Measurements from ENCODE around the gene PPP1R14C. TPM values are rescaled to one million over a fixed set of nuclear protein-coding genes. Genes with fewer than 3 reads are reported as not detected.

The PPP1R14C gene, protein sequence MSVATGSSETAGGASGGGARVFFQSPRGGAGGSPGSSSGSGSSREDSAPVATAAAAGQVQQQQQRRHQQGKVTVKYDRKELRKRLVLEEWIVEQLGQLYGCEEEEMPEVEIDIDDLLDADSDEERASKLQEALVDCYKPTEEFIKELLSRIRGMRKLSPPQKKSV
- under 1 TPM; 0.18 to 0.58 TPM for total RNA-seq
- 1 to 10 TPM in 1 of 2 donors, under 1 TPM in 1; 0.38 to 2.8 TPM for polyA plus RNA-seq
- long read RNA-seq, donor 1: 0 reads
- long read RNA-seq, donor 2: 0 reads

DNA sequence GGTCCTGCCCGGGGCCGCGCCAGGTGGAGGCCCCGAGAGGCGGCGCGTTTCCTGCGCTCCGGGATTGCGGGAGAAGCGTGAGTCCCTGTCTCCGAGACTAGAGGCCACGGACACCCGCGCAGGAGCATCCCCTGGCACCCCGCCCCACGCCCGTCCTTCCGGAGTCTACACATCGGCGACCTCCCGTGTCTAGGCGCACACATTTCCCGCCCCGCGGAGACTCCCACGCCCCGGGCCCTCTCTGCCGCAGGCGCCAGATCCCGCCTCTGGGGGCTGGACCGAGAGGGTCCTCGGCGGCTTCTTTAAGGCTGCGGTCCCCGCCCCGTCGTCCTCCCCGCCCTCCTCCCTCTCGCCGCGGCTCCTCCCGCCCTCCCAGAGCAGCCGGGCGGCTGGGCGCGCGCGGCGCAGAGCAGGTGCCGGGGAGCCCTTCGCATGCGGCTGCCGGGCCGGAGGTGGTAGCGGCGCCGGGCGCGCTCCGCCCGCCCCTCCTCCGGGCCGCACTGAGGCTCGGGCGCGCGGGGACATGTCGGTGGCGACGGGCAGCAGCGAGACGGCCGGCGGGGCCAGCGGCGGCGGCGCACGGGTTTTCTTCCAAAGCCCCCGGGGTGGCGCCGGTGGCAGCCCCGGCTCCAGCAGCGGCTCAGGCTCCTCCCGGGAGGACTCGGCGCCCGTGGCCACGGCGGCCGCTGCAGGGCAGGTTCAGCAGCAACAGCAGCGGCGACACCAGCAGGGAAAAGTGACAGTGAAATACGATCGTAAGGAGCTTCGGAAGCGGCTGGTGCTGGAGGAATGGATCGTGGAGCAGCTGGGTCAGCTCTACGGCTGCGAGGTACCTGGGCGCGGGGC lies at the start of gene PPP1R14C:
Gene PPP1R14C (plus strand): TSS at position 375 of the 846 bp plus-strand sequence. CDS start 149 bp downstream, at position 524.
- no peaks in the 10 kb centered on the region for H3K36me3 ChIP-seq (ENCODE audit: control insufficient read depth in 1 of 2, insufficient read depth in 2 of 2, low read length in 1 of 2)
- no peak within 1 kb of the TSS for H3K27ac ChIP-seq (ENCODE audit: low read depth in 1 of 2, low read length in 2 of 2)
- ATAC-seq (ENCODE audit: low FRiP score) (peak; percentile 30), DNase-seq (peak; percentile 55 to 79)
- H3K4me1 ChIP-seq (ENCODE audit: control insufficient read depth in 1 of 2, insufficient read depth in 2 of 2, low read length in 2 of 2): peaks cover 0 to 3% of the 10 kb centered on the region in 2 donors
- H3K4me3 ChIP-seq (ENCODE audit: low read length in 2 of 2): peak within 1 kb of the TSS; percentile 40 to 52
- no peaks in the 10 kb centered on the region for H3K9me3 ChIP-seq (ENCODE audit: control insufficient read depth, low read length)
- intact Hi-C loops (cut with DNase I): no loop called here
- WGBS, 2 donors: 0 to 1% methylated on average over 55 to 103 of the region's 103 CpGs
- H3K27me3 ChIP-seq (ENCODE audit: control insufficient read depth in 1 of 2, insufficient read depth in 2 of 2, low read length in 1 of 2): peaks cover 0 to 1% of the 10 kb centered on the region in 2 donors

DNA sequence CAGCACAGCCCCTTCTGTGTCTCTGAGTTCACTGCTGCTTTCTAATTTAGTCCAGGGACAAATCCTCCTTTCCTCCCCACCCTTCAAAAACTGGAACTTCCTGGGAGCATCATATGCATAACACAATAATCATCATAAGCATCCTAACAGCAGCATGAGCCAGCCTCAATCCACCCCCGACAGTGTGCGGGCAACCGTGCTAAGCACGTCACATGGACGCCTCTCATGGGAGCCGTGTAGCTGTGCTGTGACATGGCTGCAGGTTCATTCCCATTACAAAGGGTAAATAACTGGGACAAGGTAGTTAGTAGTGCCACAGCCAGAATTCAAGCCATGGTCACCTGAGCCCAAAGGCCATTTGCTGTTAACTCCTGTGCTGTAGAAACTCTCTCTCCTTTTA lies 49.4 kb upstream of the PPP1R14C start:
- H3K27me3 ChIP-seq (ENCODE audit: control insufficient read depth in 1 of 2, insufficient read depth in 2 of 2, low read length in 1 of 2): no peaks in the 10 kb centered on the region
- H3K36me3 ChIP-seq (ENCODE audit: control insufficient read depth in 1 of 2, insufficient read depth in 2 of 2, low read length in 1 of 2): no peaks in the 10 kb centered on the region
- WGBS, 2 donors: 81 to 84% methylated on average over 6 of the region's 6 CpGs
- H3K4me3 ChIP-seq (ENCODE audit: low read length in 2 of 2): no peak overlapping the region
- no peaks in the 10 kb centered on the region for H3K9me3 ChIP-seq (ENCODE audit: control insufficient read depth, low read length)
- intact Hi-C loops (cut with DNase I): no loop called here
- no peaks in the 10 kb centered on the region for H3K4me1 ChIP-seq (ENCODE audit: control insufficient read depth in 1 of 2, insufficient read depth in 2 of 2, low read length in 2 of 2)
- H3K27ac ChIP-seq (ENCODE audit: low read depth in 1 of 2, low read length in 2 of 2): no peak overlapping the region
- DNase-seq (no peak), ATAC-seq (ENCODE audit: low FRiP score) (no peak)

DNA sequence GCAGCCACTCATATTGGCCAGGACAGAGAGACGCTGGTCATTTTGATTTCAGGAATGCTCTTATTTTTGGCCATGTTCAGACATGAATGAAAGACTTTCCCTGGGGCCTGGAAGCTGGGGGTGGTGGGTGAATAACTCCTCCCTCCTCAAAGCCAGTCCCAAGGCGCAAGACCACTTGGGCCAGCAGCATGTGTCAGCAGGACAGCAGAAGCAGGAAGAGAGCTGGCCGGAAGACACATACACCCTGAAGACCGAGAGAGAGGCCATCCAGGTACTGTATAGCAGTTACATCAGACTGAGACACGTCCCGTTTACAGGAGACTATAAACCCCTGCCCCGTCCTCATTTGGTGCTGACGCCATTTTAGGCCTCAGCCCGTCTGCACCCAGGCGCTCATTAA lies 44.7 kb upstream of the PPP1R14C start:
- H3K4me3 ChIP-seq (ENCODE audit: low read length in 2 of 2): no peak overlapping the region
- ATAC-seq (ENCODE audit: low FRiP score) (no peak), DNase-seq (no peak)
- no peaks in the 10 kb centered on the region for H3K36me3 ChIP-seq (ENCODE audit: control insufficient read depth in 1 of 2, insufficient read depth in 2 of 2, low read length in 1 of 2)
- intact Hi-C loops (cut with DNase I): no loop called here
- peaks cover 0 to 1% of the 10 kb centered on the region in 2 donors for H3K27me3 ChIP-seq (ENCODE audit: control insufficient read depth in 1 of 2, insufficient read depth in 2 of 2, low read length in 1 of 2)
- H3K9me3 ChIP-seq (ENCODE audit: control insufficient read depth, low read length): no peaks in the 10 kb centered on the region
- no peak overlapping the region for H3K27ac ChIP-seq (ENCODE audit: low read depth in 1 of 2, low read length in 2 of 2)
- no peaks in the 10 kb centered on the region for H3K4me1 ChIP-seq (ENCODE audit: control insufficient read depth in 1 of 2, insufficient read depth in 2 of 2, low read length in 2 of 2)
- WGBS, 2 donors: 86 to 94% methylated on average over 10 of the region's 10 CpGs

DNA sequence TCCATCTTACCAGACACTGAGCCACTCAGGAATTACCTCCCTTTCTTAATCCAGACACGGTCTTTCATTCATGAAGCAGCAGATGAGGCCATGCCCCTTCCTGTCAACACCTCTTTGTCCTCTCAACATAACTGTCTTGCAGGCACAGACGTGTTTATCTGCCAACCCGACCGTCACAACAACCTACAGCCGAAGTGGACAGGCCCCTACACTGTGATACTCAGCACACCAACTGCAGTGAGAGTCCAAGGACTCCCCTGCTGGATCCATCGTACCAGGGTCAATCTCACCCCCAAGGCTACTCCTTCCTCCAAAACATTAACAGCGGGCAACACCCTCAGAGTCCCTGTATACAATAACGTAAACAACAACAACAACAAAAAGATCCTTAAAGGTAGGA lies 43.3 kb upstream of the PPP1R14C start:
- H3K4me1 ChIP-seq (ENCODE audit: control insufficient read depth in 1 of 2, insufficient read depth in 2 of 2, low read length in 2 of 2): no peaks in the 10 kb centered on the region
- H3K9me3 ChIP-seq (ENCODE audit: control insufficient read depth, low read length): no peaks in the 10 kb centered on the region
- no peaks in the 10 kb centered on the region for H3K36me3 ChIP-seq (ENCODE audit: control insufficient read depth in 1 of 2, insufficient read depth in 2 of 2, low read length in 1 of 2)
- no peak overlapping the region for H3K4me3 ChIP-seq (ENCODE audit: low read length in 2 of 2)
- DNase-seq (no peak), ATAC-seq (ENCODE audit: low FRiP score) (no peak)
- 83 to 89% methylated on average over 8 of the region's 8 CpGs for WGBS, 2 donors
- H3K27ac ChIP-seq (ENCODE audit: low read depth in 1 of 2, low read length in 2 of 2): no peak overlapping the region
- peaks cover 0 to 1% of the 10 kb centered on the region in 2 donors for H3K27me3 ChIP-seq (ENCODE audit: control insufficient read depth in 1 of 2, insufficient read depth in 2 of 2, low read length in 1 of 2)
- intact Hi-C loops (cut with DNase I): no loop called here

DNA sequence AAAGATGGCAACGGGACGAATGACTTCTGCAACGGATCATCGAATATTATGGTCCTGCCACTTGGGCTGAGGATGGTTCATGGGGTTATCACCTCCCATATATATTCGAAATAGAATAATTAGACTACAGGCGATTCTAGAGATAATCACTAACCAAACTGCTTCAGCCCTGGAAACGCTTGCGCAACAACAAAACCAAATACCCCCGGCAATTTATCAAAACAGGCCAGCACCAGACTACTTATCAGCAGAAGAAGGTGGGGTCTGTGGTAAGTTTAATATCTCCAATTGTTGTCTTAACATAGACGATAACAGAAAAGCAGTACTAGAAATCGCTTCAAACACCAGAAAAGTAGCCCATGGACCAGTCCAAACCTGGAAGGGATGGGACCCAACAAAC lies 42.9 kb upstream of the PPP1R14C start:
- Histone ChIP-seq H3K4me3 (ENCODE audit: low read length in 2 of 2) (no peak overlapping the region), H3K27me3 (ENCODE audit: control insufficient read depth in 1 of 2, insufficient read depth in 2 of 2, low read length in 1 of 2) (peaks cover 0 to 1% of the 10 kb centered on the region in 2 donors), H3K4me1 (ENCODE audit: control insufficient read depth in 1 of 2, insufficient read depth in 2 of 2, low read length in 2 of 2) (no peaks in the 10 kb centered on the region), H3K27ac (ENCODE audit: low read depth in 1 of 2, low read length in 2 of 2) (no peak overlapping the region), H3K36me3 (ENCODE audit: control insufficient read depth in 1 of 2, insufficient read depth in 2 of 2, low read length in 1 of 2) (no peaks in the 10 kb centered on the region), H3K9me3 (ENCODE audit: control insufficient read depth, low read length) (no peaks in the 10 kb centered on the region)
- ATAC-seq (ENCODE audit: low FRiP score): no peak
- 93 to 94% methylated on average over 11 of the region's 11 CpGs for WGBS, 2 donors
- intact Hi-C loops (cut with DNase I): no loop called here
- DNase-seq: no peak

DNA sequence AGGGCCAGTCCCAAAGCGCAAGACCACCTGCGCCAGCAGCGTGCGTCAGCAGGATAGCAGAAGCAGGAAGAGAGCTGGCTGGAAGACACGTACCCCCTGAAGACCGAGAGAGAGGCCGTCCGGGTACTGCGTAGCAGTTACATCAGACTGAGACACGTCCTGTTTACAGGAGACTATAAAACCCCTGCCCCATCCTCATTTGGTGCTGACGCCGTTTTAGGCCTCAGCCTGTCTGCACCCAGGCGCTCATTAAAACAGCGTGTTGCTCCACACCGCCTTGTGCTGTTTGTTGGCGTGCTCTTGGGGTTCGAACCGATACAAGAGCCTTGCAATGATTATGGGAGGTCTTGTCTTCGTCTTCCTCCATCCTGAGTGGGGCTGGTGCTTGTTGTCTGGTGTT lies 42.1 kb upstream of the PPP1R14C start:
- ATAC-seq (ENCODE audit: low FRiP score) (no peak), DNase-seq (no peak)
- no peak overlapping the region for H3K4me3 ChIP-seq (ENCODE audit: low read length in 2 of 2)
- no peaks in the 10 kb centered on the region for H3K9me3 ChIP-seq (ENCODE audit: control insufficient read depth, low read length)
- no peaks in the 10 kb centered on the region for H3K4me1 ChIP-seq (ENCODE audit: control insufficient read depth in 1 of 2, insufficient read depth in 2 of 2, low read length in 2 of 2)
- peaks cover 0 to 1% of the 10 kb centered on the region in 2 donors for H3K27me3 ChIP-seq (ENCODE audit: control insufficient read depth in 1 of 2, insufficient read depth in 2 of 2, low read length in 1 of 2)
- H3K27ac ChIP-seq (ENCODE audit: low read depth in 1 of 2, low read length in 2 of 2): no peak overlapping the region
- 96 to 97% methylated on average over 19 of the region's 19 CpGs for WGBS, 2 donors
- no peaks in the 10 kb centered on the region for H3K36me3 ChIP-seq (ENCODE audit: control insufficient read depth in 1 of 2, insufficient read depth in 2 of 2, low read length in 1 of 2)
- intact Hi-C loops (cut with DNase I): no loop called here

DNA sequence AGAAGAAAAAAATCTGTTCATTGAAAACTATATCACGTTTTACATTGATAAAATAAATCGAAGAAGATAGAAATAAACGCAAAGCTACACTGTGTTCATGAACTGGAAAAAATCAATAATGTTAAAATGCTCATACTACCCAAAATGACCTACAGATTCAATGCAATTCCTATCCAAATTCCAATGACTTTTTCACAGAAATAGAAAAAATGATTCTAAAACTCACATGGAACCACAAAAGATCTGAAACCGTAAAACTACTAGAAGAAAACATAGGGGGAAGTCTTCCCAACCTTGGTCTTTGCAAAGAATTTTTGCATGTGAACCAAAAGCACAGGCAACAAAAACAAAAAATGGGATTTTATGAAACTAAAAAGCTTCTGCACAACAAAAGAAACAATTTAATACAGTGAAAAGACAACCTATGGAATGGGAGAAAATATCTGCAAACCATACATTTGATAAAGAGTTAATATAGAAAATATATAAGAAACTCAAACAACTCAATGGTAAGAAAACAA lies 40.0 kb upstream of the PPP1R14C start:
- intact Hi-C loops (cut with DNase I): no loop called here
- Histone ChIP-seq H3K27me3 (ENCODE audit: control insufficient read depth in 1 of 2, insufficient read depth in 2 of 2, low read length in 1 of 2) (peaks cover 0 to 1% of the 10 kb centered on the region in 2 donors), H3K9me3 (ENCODE audit: control insufficient read depth, low read length) (no peaks in the 10 kb centered on the region), H3K27ac (ENCODE audit: low read depth in 1 of 2, low read length in 2 of 2) (no peak overlapping the region), H3K4me1 (ENCODE audit: control insufficient read depth in 1 of 2, insufficient read depth in 2 of 2, low read length in 2 of 2) (no peaks in the 10 kb centered on the region), H3K36me3 (ENCODE audit: control insufficient read depth in 1 of 2, insufficient read depth in 2 of 2, low read length in 1 of 2) (no peaks in the 10 kb centered on the region), H3K4me3 (ENCODE audit: low read length in 2 of 2) (no peak overlapping the region)
- ATAC-seq (ENCODE audit: low FRiP score): no peak
- no peak for DNase-seq
- 94 to 95% methylated on average over 4 of the region's 4 CpGs for WGBS, 2 donors

DNA sequence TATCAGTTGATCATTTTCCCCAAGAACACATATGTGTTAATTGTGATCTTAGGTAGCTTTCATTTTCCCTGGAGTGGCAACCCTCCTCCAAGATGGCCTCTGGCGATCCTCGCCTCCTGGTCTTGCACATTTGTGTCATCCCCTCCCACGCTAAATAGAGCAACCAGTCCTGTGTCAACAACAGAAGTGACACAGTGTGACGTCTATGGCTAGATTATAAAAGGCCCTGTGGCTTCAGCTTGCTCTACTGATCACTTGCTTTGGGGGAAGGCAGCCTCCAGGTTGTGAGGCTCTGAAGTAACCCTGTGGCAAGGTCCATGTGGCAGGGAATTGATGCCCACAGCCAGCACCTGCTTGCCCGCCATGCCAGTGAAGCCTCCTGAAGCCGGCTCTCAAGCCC lies 30.6 kb upstream of the PPP1R14C start:
- Histone ChIP-seq H3K4me1 (ENCODE audit: control insufficient read depth in 1 of 2, insufficient read depth in 2 of 2, low read length in 2 of 2) (no peaks in the 10 kb centered on the region), H3K36me3 (ENCODE audit: control insufficient read depth in 1 of 2, insufficient read depth in 2 of 2, low read length in 1 of 2) (no peaks in the 10 kb centered on the region), H3K9me3 (ENCODE audit: control insufficient read depth, low read length) (no peaks in the 10 kb centered on the region), H3K4me3 (ENCODE audit: low read length in 2 of 2) (no peak overlapping the region), H3K27ac (ENCODE audit: low read depth in 1 of 2, low read length in 2 of 2) (no peak overlapping the region), H3K27me3 (ENCODE audit: control insufficient read depth in 1 of 2, insufficient read depth in 2 of 2, low read length in 1 of 2) (no peaks in the 10 kb centered on the region)
- intact Hi-C loops (cut with DNase I): no loop called here
- WGBS, 2 donors: 89 to 90% methylated on average over 6 of the region's 6 CpGs
- no peak for ATAC-seq (ENCODE audit: low FRiP score)
- DNase-seq: no peak
